ENCODE data around the gene ATP10A.

Gene ATP10A

GRCh38 chr15:25903024-25903581 is 40.0 kb upstream of the ATP10A start:
- no peak overlapping the region for H3K4me3 ChIP-seq
- DNase-seq (ENCODE audit: low spot score): no peak
- H3K27ac ChIP-seq: no peak overlapping the region
- no peak for TF ChIP-seq CTCF (IDR thresholded peaks at IDR 0.05)

- no peak for TF ChIP-seq CTCF (IDR thresholded peaks at IDR 0.05)
- DNase-seq (ENCODE audit: low spot score): no peak
- H3K4me3 ChIP-seq: no peak overlapping the region
- H3K27ac ChIP-seq: no peak overlapping the region
Measured at GRCh38 chr15:25901811-25902605, 38.9 kb upstream of the ATP10A start.

GRCh38 chr15:25900901-25901300 is 37.8 kb upstream of the ATP10A start:
- Histone ChIP-seq H3K27ac (no peak overlapping the region), H3K4me3 (no peak overlapping the region)
- DNase-seq (ENCODE audit: low spot score): no peak
- no peak for TF ChIP-seq CTCF (IDR thresholded peaks at IDR 0.05)

GRCh38 chr15:25900431-25900830 is 37.3 kb upstream of the ATP10A start:
- H3K27ac ChIP-seq: no peak overlapping the region
- TF ChIP-seq CTCF (IDR thresholded peaks at IDR 0.05): no peak
- no peak overlapping the region for H3K4me3 ChIP-seq
- no peak for DNase-seq (ENCODE audit: low spot score)

- no peak overlapping the region for H3K4me3 ChIP-seq
- DNase-seq (ENCODE audit: low spot score): no peak
- no peak for TF ChIP-seq CTCF (IDR thresholded peaks at IDR 0.05)
- no peak overlapping the region for H3K27ac ChIP-seq
Measured at GRCh38 chr15:25899870-25900269, 36.7 kb upstream of the ATP10A start.

- DNase-seq (ENCODE audit: low spot score): no peak
- H3K4me3 ChIP-seq: no peak overlapping the region
- no peak overlapping the region for H3K27ac ChIP-seq
- TF ChIP-seq CTCF (IDR thresholded peaks at IDR 0.05): no peak
Measured at GRCh38 chr15:25897658-25898057, 34.5 kb upstream of the ATP10A start.

- no peak for DNase-seq (ENCODE audit: low spot score)
- no peak overlapping the region for H3K27ac ChIP-seq
- H3K4me3 ChIP-seq: no peak overlapping the region
- TF ChIP-seq CTCF (IDR thresholded peaks at IDR 0.05): no peak
Measured at GRCh38 chr15:25894371-25894902, 31.3 kb upstream of the ATP10A start.
